Sigmoid colon (tissue), 7 donors: Measurements from ENCODE around the gene TLE2. TPM values are rescaled to one million over a fixed set of nuclear protein-coding genes. Genes with fewer than 3 reads are reported as not detected.

Experiments
- DNase-seq: peaks from one replicate; pipeline ENCODE4 v3.0.0-alpha.2; 2019
- H3K27ac ChIP-seq, 4 donors: fragments of 200-600 bp; sonication (generic); one replicate each; pipeline ENCODE4 v1.5.1; 2016 to 2019; ENCODE audit warnings: mild to moderate bottlenecking in 1 of 4
- H3K27me3 ChIP-seq, 3 donors: fragments of 200-600 bp; sonication (generic); one replicate each; pipeline ENCODE4 v1.5.1; 2019; ENCODE audit warnings: mild to moderate bottlenecking in 1 of 3
- H3K36me3 ChIP-seq, 4 donors: fragments of 200-600 bp; sonication (generic); one replicate each; pipeline ENCODE4 v1.5.1; 2016 to 2019
- H3K4me1 ChIP-seq, 4 donors: fragments of 200-600 bp; sonication (generic); one replicate each; pipeline ENCODE4 v1.5.1; 2017 to 2019
- H3K4me3 ChIP-seq, 4 donors: fragments of 200-600 bp; sonication (generic); one replicate each; pipeline ENCODE4 v1.5.1; 2017 to 2019; ENCODE audit warnings: mild to moderate bottlenecking in 2 of 4, moderate library complexity in 1 of 4
- H3K9me3 ChIP-seq, 4 donors: fragments of 200-600 bp in 3 of 4; sonication (generic) in 3 of 4; one replicate each; pipeline versions ENCODE4 v1.5.1 to v1.6.1; 2013 to 2019
- EP300 ChIP-seq, 4 donors: sonication (generic); formaldehyde crosslinking; IDR thresholded peaks; one replicate each; pipeline ENCODE4 v1.6.1; 2017; ENCODE audit warnings: antibody characterized with exemption in 4 of 4
- POLR2A ChIP-seq, 2 donors: fragments of 450-650 bp; IDR thresholded peaks; one replicate each; pipeline ENCODE4 v1.6.1; 2016; ENCODE audit warnings: antibody characterized with exemption in 2 of 2, mild to moderate bottlenecking in 2 of 2, moderate library complexity in 2 of 2
- POLR2AphosphoS5 ChIP-seq, 4 donors: sonication (generic); formaldehyde crosslinking; IDR thresholded peaks; one replicate each; pipeline ENCODE4 v1.6.1; 2017; ENCODE audit warnings: antibody characterized with exemption in 4 of 4
- WGBS, 2 donors: extraction: QIAGEN DNeasy Blood & Tissue Kit; methylation state at CpG; one replicate each; pipeline ENCODE4 v1.1.7; 2013; 5-methylcytosine and 5-hydroxymethylcytosine counted together
- intact Hi-C: fragments of 100-400 bp; cut with DNase I; formaldehyde crosslinking; loops from one replicate; pipeline ENCODE4 v1.15.1; 2023
- polyA plus RNA-seq, 3 donors: library from polyadenylated mRNA; stranded (reverse); fragments of 200-250 nt; gene quantifications; one replicate each; pipeline ENCODE4 v1.2.3, GENCODE V29; 2013
- total RNA-seq, 4 donors: library from RNA; depleted of rRNA; stranded (reverse); fragments of >200 nt; gene quantifications; one replicate each; pipeline ENCODE4 v1.1.0, GENCODE V29; 2016
- TF ChIP-seq, protein P1 (sequence below), 4 experiments: fragments of 450-650 bp in 3 of 4; fragments of 200-600 bp in 1 of 4; IDR thresholded peaks; one replicate each; pipeline ENCODE4 v1.5.1; 2016 to 2019; ENCODE audit warnings: antibody characterized with exemption in 4 of 4, mild to moderate bottlenecking in 3 of 4, moderate library complexity in 2 of 4
- donor health status: healthy with polysubstance abuse.
- donor health status: Bipolar disorder and iron deficiency.
- donor health status: healthy.

The TLE2 gene
- total and polyA plus RNA-seq, 7 donors: 10.9 to 66.5 (median 27.8) TPM

DNA sequence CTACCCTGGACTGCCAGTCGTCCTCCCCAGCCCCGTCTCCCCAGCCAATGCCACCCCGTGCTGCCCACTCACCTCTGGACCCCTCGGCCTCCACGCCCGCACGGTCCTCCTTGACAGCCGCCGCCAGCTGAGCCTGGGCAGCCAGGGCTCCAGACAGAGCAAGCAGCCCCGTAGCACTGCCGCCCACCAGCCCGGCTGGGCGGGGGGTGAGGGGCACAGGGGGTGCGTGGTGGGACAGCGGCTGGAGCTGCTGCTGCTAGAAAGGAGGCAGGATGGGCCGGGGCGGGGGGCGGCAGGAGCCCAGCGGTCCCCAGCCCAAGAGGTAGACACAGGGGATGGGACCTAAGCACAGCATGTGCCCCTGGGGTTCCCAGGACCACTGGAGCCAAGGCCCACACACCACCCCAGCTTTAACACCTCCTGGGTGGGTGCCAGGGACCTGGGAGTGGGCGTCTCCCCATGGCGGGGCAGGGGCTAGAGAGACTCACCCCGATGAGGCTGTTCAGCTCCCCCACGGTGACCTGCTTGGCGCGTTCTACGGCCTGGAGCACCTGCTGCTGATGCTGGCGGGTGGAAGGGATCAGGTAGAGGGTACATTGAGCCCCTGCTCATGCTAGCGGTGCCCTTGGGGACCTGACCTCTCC, 9.7 kb downstream of the TLE2 start:
- DNase-seq: no peak
- no peak overlapping the region for H3K4me3 ChIP-seq
- no peaks in the 10 kb centered on the region for H3K27me3 ChIP-seq
- peaks cover 0 to 29% (median 5%) of the 10 kb centered on the region in 4 donors for H3K36me3 ChIP-seq
- TF ChIP-seq POLR2AphosphoS5 (IDR thresholded peaks at IDR 0.05) (no peak), POLR2A (IDR thresholded peaks at IDR 0.05) (no peak), EP300 (IDR thresholded peaks at IDR 0.05) (no peak)
- TF ChIP-seq, protein P1, sequence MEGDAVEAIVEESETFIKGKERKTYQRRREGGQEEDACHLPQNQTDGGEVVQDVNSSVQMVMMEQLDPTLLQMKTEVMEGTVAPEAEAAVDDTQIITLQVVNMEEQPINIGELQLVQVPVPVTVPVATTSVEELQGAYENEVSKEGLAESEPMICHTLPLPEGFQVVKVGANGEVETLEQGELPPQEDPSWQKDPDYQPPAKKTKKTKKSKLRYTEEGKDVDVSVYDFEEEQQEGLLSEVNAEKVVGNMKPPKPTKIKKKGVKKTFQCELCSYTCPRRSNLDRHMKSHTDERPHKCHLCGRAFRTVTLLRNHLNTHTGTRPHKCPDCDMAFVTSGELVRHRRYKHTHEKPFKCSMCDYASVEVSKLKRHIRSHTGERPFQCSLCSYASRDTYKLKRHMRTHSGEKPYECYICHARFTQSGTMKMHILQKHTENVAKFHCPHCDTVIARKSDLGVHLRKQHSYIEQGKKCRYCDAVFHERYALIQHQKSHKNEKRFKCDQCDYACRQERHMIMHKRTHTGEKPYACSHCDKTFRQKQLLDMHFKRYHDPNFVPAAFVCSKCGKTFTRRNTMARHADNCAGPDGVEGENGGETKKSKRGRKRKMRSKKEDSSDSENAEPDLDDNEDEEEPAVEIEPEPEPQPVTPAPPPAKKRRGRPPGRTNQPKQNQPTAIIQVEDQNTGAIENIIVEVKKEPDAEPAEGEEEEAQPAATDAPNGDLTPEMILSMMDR (IDR thresholded peaks at IDR 0.05): no peak
- no peaks in the 10 kb centered on the region for H3K9me3 ChIP-seq
- intact Hi-C loops: no loop called here
- H3K4me1 ChIP-seq: no peaks in the 10 kb centered on the region
- WGBS, 2 donors: 91 to 94% methylated on average over 28 of the region's 28 CpGs
- H3K27ac ChIP-seq: no peak overlapping the region

DNA sequence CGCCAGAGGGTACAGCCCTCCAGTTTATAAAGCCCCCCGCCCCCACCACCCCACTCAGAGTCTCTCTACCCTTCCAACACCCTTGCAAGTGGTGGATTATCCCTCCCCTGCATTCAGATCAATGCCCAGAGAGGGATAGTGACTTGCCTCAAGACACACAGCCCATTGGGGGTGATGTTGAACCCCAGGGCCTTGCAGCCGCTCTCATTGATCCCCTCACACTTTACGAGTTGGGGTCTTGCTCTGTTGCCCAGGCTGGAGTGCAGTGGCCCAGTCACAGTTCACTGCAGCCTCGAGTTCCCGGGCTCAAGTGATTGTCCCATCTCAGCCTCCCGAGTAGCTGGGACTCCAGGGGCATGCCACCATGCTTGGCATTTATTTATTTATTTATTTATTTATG, 11.2 kb downstream of the TLE2 start:
- Histone ChIP-seq H3K27ac (no peak overlapping the region), H3K36me3 (peaks cover 4 to 40% (median 6%) of the 10 kb centered on the region in 4 donors), H3K27me3 (no peaks in the 10 kb centered on the region), H3K9me3 (no peaks in the 10 kb centered on the region), H3K4me1 (no peaks in the 10 kb centered on the region), H3K4me3 (no peak overlapping the region)
- DNase-seq: no peak
- intact Hi-C loops: no loop called here
- WGBS, 2 donors: 91 to 97% methylated on average over 7 of the region's 7 CpGs
- TF ChIP-seq POLR2AphosphoS5 (IDR thresholded peaks at IDR 0.05) (no peak), POLR2A (IDR thresholded peaks at IDR 0.05) (no peak), EP300 (IDR thresholded peaks at IDR 0.05) (no peak)
- TF ChIP-seq, protein P1 (IDR thresholded peaks at IDR 0.05): no peak

DNA sequence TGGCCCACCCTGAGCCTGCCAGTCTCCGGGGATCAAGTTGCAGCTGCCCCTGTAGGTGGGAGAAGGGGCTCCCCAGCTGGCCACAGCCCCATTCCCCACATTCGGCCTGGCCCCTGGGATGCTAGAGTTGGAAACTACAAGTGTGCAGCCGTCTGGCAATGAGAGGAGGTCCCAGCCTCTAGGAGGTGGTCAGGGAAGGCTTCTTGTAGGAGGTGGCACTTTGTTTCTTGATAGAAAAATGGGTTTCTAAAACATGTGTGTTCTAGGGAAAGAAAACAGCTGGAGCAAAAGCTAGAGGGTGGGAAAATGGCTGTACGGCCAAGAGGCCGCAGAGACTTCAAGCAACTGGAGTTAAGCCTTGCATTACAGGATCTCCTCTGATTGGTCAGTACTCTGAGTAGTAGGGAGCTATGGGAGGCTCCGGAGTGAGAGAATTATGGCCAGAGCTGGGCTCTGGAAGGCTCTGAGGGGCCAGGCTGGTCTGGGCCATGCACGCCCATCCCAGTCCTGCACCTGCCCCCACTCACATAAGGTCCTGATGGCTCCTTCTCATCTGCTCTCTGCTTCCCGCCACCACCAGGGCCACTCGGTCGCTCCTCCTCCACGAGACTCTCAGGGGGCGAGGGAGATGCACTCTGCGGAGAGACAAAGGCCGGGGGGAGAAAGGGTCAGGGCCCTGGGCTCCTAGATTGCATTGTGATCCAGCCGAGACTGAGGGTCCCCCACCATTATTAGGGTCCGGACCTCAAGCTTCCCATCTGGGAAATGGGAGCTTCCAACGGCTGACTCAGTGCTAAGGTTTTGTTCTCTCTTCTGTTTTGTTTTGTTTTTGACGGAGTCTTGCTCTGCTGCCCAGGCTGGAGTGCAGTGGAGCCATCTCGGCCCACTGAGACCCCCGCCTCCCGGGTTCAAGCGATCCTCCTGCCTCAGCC, 13.7 kb downstream of the TLE2 start:
- intact Hi-C loops: no loop called here
- H3K9me3 ChIP-seq: no peaks in the 10 kb centered on the region
- 91 to 95% methylated on average over 22 of the region's 22 CpGs for WGBS, 2 donors

DNA sequence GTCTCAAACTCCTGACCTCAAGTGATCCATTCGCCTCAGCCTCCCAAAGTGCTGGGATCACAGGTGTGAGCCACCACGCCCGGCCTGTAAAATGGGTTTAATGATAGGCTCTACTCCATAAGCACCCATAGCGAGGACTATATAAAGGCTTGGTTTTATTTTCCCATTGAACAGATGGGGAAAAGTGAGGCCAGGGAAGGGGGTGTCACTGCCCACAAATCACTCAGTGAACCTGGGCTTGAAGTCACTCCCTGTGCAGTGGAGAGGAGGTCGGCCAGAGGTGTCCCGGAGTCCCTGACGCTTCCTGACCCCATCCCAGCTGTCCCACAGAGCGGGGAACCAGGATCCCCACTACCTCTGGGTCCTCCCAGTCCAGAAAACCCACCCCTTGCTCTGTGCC, 14.9 kb downstream of the TLE2 start:
- Histone ChIP-seq H3K4me3 (no peak overlapping the region), H3K27ac (no peak overlapping the region), H3K9me3 (no peaks in the 10 kb centered on the region), H3K4me1 (no peaks in the 10 kb centered on the region), H3K27me3 (no peaks in the 10 kb centered on the region), H3K36me3 (peaks cover 7 to 52% (median 14%) of the 10 kb centered on the region in 4 donors)
- DNase-seq: no peak
- intact Hi-C loops: no loop called here
- TF ChIP-seq EP300 (IDR thresholded peaks at IDR 0.05) (no peak), POLR2A (IDR thresholded peaks at IDR 0.05) (no peak), POLR2AphosphoS5 (IDR thresholded peaks at IDR 0.05) (no peak)
- TF ChIP-seq, protein P1 (IDR thresholded peaks at IDR 0.05): no peak
- WGBS, 2 donors: 95 to 96% methylated on average over 8 of the region's 8 CpGs

More for the DNA sequence above, 13.7 kb downstream of the TLE2 start:
- Histone ChIP-seq H3K27ac (no peak overlapping the region), H3K4me1 (no peaks in the 10 kb centered on the region), H3K36me3 (peaks cover 4 to 55% (median 10%) of the 10 kb centered on the region in 4 donors), H3K27me3 (no peaks in the 10 kb centered on the region), H3K4me3 (no peak overlapping the region)
- TF ChIP-seq POLR2A (IDR thresholded peaks at IDR 0.05): no peak
- TF ChIP-seq POLR2AphosphoS5 (IDR thresholded peaks at IDR 0.05): no peak
- TF ChIP-seq, protein P1 (IDR thresholded peaks at IDR 0.05): no peak
- no peak for TF ChIP-seq EP300 (IDR thresholded peaks at IDR 0.05)
- no peak for DNase-seq
